HepG2 (cell line): ENCODE data around the gene TMX1.

ENCODE experiments used
- BRCA1 ChIP-seq: sonication (generic); formaldehyde crosslinking; IDR thresholded peaks from 2 replicates; pipeline ENCODE4 v1.4.0; 2020; ENCODE audit warnings: missing genetic modification reagents
- CEBPB ChIP-seq: IDR thresholded peaks from 2 replicates; pipeline ENCODE4 v1.6.1; 2011; ENCODE audit warnings: low read depth, low read length, improper control_type of control experiment, borderline replicate concordance
- HOXA7 ChIP-seq: sonication (generic); formaldehyde crosslinking; IDR thresholded peaks from 2 replicates; pipeline ENCODE4 v1.8.1; 2022; ENCODE audit warnings: mild to moderate bottlenecking, missing genetic modification reagents, moderate library complexity
- JUND ChIP-seq: sonication (generic); formaldehyde crosslinking; IDR thresholded peaks from 2 replicates; pipeline ENCODE4 v1.8.0; 2022; ENCODE audit warnings: mild to moderate bottlenecking, missing genetic modification reagents
- KMT2A ChIP-seq: sonication (generic); formaldehyde crosslinking; IDR thresholded peaks from 2 replicates; pipeline ENCODE4 v1.4.0; 2020; ENCODE audit warnings: missing genetic modification reagents
- MAFG ChIP-seq: sonication (generic); formaldehyde crosslinking; IDR thresholded peaks from 2 replicates; pipeline ENCODE4 v1.5.1; 2020; ENCODE audit warnings: mild to moderate bottlenecking, missing genetic modification reagents
- NFATC3 ChIP-seq: sonication (generic); formaldehyde crosslinking; IDR thresholded peaks from 2 replicates; pipeline ENCODE4 v1.5.1; 2020; ENCODE audit warnings: mild to moderate bottlenecking, missing genetic modification reagents
- NFRKB ChIP-seq: fragments of 450-650 bp; IDR thresholded peaks from 2 replicates; pipeline ENCODE4 v1.6.1; 2017
- RFX1 ChIP-seq: fragments of 450-650 bp; IDR thresholded peaks from 2 replicates; pipeline ENCODE4 v1.6.1; 2017
- SMC3 ChIP-seq: IDR thresholded peaks from 2 replicates; pipeline ENCODE4 v1.6.1; 2011; ENCODE audit warnings: low read length, improper control_type of control experiment
- ZNF124 ChIP-seq: sonication (generic); formaldehyde crosslinking; IDR thresholded peaks from 2 replicates; pipeline ENCODE4 v1.4.0; 2020; ENCODE audit warnings: missing genetic modification reagents
- ZNF143 ChIP-seq: sonication (generic); formaldehyde crosslinking; IDR thresholded peaks from 2 replicates; pipeline ENCODE4 v1.4.0; 2020; ENCODE audit warnings: missing genetic modification reagents
- ZNF318 ChIP-seq: sonication (generic); formaldehyde crosslinking; IDR thresholded peaks from 2 replicates; pipeline ENCODE4 v1.4.0; 2020; ENCODE audit warnings: mild to moderate bottlenecking, missing genetic modification reagents
- TF ChIP-seq, protein P1 (sequence below): sonication (generic); formaldehyde crosslinking; IDR thresholded peaks from 2 replicates; pipeline ENCODE4 v1.5.0; 2020; ENCODE audit warnings: mild to moderate bottlenecking, missing genetic modification reagents, moderate library complexity

GRCh38 chr14:51282517-51282916 lies 42.5 kb downstream of the TMX1 start:
- TF ChIP-seq ZNF143: no peak
- TF ChIP-seq JUND (CRISPR knock-in tag): no peak
- no peak for TF ChIP-seq HOXA7 (CRISPR knock-in tag)
- TF ChIP-seq, protein P1, sequence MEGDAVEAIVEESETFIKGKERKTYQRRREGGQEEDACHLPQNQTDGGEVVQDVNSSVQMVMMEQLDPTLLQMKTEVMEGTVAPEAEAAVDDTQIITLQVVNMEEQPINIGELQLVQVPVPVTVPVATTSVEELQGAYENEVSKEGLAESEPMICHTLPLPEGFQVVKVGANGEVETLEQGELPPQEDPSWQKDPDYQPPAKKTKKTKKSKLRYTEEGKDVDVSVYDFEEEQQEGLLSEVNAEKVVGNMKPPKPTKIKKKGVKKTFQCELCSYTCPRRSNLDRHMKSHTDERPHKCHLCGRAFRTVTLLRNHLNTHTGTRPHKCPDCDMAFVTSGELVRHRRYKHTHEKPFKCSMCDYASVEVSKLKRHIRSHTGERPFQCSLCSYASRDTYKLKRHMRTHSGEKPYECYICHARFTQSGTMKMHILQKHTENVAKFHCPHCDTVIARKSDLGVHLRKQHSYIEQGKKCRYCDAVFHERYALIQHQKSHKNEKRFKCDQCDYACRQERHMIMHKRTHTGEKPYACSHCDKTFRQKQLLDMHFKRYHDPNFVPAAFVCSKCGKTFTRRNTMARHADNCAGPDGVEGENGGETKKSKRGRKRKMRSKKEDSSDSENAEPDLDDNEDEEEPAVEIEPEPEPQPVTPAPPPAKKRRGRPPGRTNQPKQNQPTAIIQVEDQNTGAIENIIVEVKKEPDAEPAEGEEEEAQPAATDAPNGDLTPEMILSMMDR (CRISPR knock-in tag): no peak
- no peak for TF ChIP-seq BRCA1 (CRISPR knock-in tag)
- no peak for TF ChIP-seq NFATC3 (CRISPR knock-in tag)
- TF ChIP-seq ZNF124: no peak
- TF ChIP-seq MAFG: no peak
- no peak for TF ChIP-seq CEBPB
- TF ChIP-seq SMC3: no peak
- no peak for TF ChIP-seq KMT2A
- TF ChIP-seq NFRKB: no peak
- TF ChIP-seq ZNF318 (CRISPR knock-in tag): no peak
- no peak for TF ChIP-seq RFX1
